SU-DHL-6 (cell line): ENCODE data around the gene NFE2L1.
"Not testable (repeated sequence)": the region's sequence is repeated elsewhere in the genome, so short reads cannot be mapped to it uniquely, and the experiment has no call there.

ENCODE experiments used
- H2AFZ ChIP-seq: fragments of 200-600 bp; sonication (generic); 2 replicates; pipeline ENCODE4 v1.6.1; 2014; ENCODE audit warnings: low read depth, mild to moderate bottlenecking, moderate library complexity, mixed read lengths, antibody characterized with exemption, low read length; ENCODE audit not compliant: severe bottlenecking
- H3F3A ChIP-seq: fragments of 200-600 bp; shearing (Covaris generic); 2 replicates; pipeline ENCODE4 v1.6.0; 2016; ENCODE audit warnings: antibody characterized with exemption, mild to moderate bottlenecking; ENCODE audit not compliant: insufficient read depth
- H3K27ac ChIP-seq: fragments of 200-600 bp; sonication (generic); 2 replicates; pipeline ENCODE4 v1.5.1; 2016; ENCODE audit warnings: low read depth, mild to moderate bottlenecking, low read length, moderate library complexity, mixed read lengths
- H3K27me3 ChIP-seq: fragments of 200-600 bp; sonication (generic), shearing (Covaris generic); 2 replicates; pipeline ENCODE4 v1.6.0; 2014; ENCODE audit warnings: mild to moderate bottlenecking, low read length
- H3K36me3 ChIP-seq: fragments of 200-600 bp; sonication (generic); 2 replicates; pipeline ENCODE4 v1.6.1; 2014; ENCODE audit warnings: mild to moderate bottlenecking, low read length, mixed read lengths
- H3K4me2 ChIP-seq: fragments of 300-600, 200-600 bp; shearing (Covaris generic), sonication (generic); 2 replicates; pipeline ENCODE4 v1.6.0; 2014; ENCODE audit warnings: low read length, low read depth, mild to moderate bottlenecking; ENCODE audit not compliant: poor library complexity, severe bottlenecking
- H3K4me3 ChIP-seq: fragments of 200-600 bp; sonication (generic); 2 replicates; pipeline ENCODE4 v1.5.1; 2014; ENCODE audit warnings: antibody characterized with exemption, low read length, mild to moderate bottlenecking, mixed read lengths; ENCODE audit not compliant: insufficient read depth, poor library complexity, severe bottlenecking
- H3K79me2 ChIP-seq: fragments of 200-600 bp; sonication (generic); 2 replicates; pipeline ENCODE4 v1.6.1; 2014; ENCODE audit warnings: mild to moderate bottlenecking, low read length, moderate library complexity; ENCODE audit not compliant: insufficient read depth
- H3K9ac ChIP-seq: fragments of 200-600 bp; sonication (generic); 2 replicates; pipeline ENCODE4 v1.7.0; 2014; ENCODE audit warnings: mild to moderate bottlenecking, low read length
- H3K9me2 ChIP-seq: fragments of 200-600 bp; sonication (generic); replicated peaks from 2 replicates; pipeline ENCODE4 v1.6.1; 2014; ENCODE audit warnings: low read length; ENCODE audit not compliant: insufficient read depth
- H3K9me3 ChIP-seq: fragments of 200-600 bp; sonication (generic); 2 replicates; pipeline ENCODE4 v1.6.1; 2014; ENCODE audit warnings: low read length, mixed read lengths; ENCODE audit not compliant: insufficient read depth
- H4K20me1 ChIP-seq: fragments of 200-600 bp; sonication (generic); 2 replicates; pipeline ENCODE4 v1.6.1; 2014; ENCODE audit warnings: low read depth, mild to moderate bottlenecking, antibody characterized with exemption, low read length, moderate library complexity, mixed read lengths
- CTCF ChIP-seq: fragments of 200-600 bp; sonication (generic); IDR thresholded peaks from one replicate; pipeline ENCODE4 v1.5.1; 2017; ENCODE audit warnings: antibody characterized with exemption, mild to moderate bottlenecking, low read length, moderate library complexity; ENCODE audit not compliant: insufficient read depth, poor library complexity, severe bottlenecking
- EZH2phosphoT487 ChIP-seq: fragments of 200-600 bp; sonication (generic), shearing (Covaris generic); conservative IDR thresholded peaks from 2 replicates; pipeline ENCODE4 v1.6.1; 2018; ENCODE audit warnings: mild to moderate bottlenecking, antibody characterized with exemption, low read length, moderate library complexity, mixed read lengths

The NFE2L1 gene

GRCh38 chr17:48068491-48068961 is 20.4 kb downstream of the NFE2L1 start:
- no peaks in the 10 kb centered on the region for H3K9me2 ChIP-seq
- H3F3A ChIP-seq: peaks cover 10% of the 10 kb centered on the region; the same call in 1 of the 2 replicates
- no peaks in the 10 kb centered on the region for H4K20me1 ChIP-seq
- no peak overlapping the region for H3K9ac ChIP-seq
- peaks cover 13% of the 10 kb centered on the region for H3K36me3 ChIP-seq
- H3K4me2 ChIP-seq: no peak overlapping the region
- H3K79me2 ChIP-seq: no peaks in the 10 kb centered on the region
- H3K27me3 ChIP-seq: no peaks in the 10 kb centered on the region
- no peak overlapping the region for H3K27ac ChIP-seq
- H2AFZ ChIP-seq: no peak overlapping the region
- H3K9me3 ChIP-seq: no peaks in the 10 kb centered on the region
- H3K4me3 ChIP-seq: no peak overlapping the region
- TF ChIP-seq CTCF (no peak), EZH2phosphoT487 (no peak)

GRCh38 chr17:48070195-48070594 is 22.0 kb downstream of the NFE2L1 start:
- Histone ChIP-seq H4K20me1 (no peaks in the 10 kb centered on the region), H2AFZ (no peak overlapping the region), H3K4me3 (no peak overlapping the region), H3K27me3 (no peaks in the 10 kb centered on the region), H3K9me3 (no peaks in the 10 kb centered on the region), H3K79me2 (no peaks in the 10 kb centered on the region), H3K9ac (no peak overlapping the region), H3K36me3 (peaks cover 13% of the 10 kb centered on the region), H3K4me2 (no peak overlapping the region), H3F3A (peaks cover 5% of the 10 kb centered on the region; the same call in 1 of the 2 replicates), H3K27ac (no peak overlapping the region), H3K9me2 (no peaks in the 10 kb centered on the region)
- TF ChIP-seq EZH2phosphoT487 (no peak), CTCF (no peak)

- no peaks in the 10 kb centered on the region for H3K9me3 ChIP-seq
- no peaks in the 10 kb centered on the region for H4K20me1 ChIP-seq
- H3K4me2 ChIP-seq: no peak overlapping the region
- peaks cover 8% of the 10 kb centered on the region; the same call in 1 of the 2 replicates for H3K36me3 ChIP-seq
- H3F3A ChIP-seq: peaks cover 14% of the 10 kb centered on the region
- H3K4me3 ChIP-seq: no peak overlapping the region
- H3K27ac ChIP-seq: no peak overlapping the region
- no peaks in the 10 kb centered on the region for H3K79me2 ChIP-seq
- TF ChIP-seq CTCF (no peak), EZH2phosphoT487 (no peak)
- H3K9me2 ChIP-seq: no peaks in the 10 kb centered on the region
- H2AFZ ChIP-seq: no peak overlapping the region
- no peak overlapping the region for H3K9ac ChIP-seq
- H3K27me3 ChIP-seq: no peaks in the 10 kb centered on the region
Measured at GRCh38 chr17:48071654-48072053, 23.5 kb downstream of the NFE2L1 start.

- H3K79me2 ChIP-seq, H4K20me1 ChIP-seq, H3K27ac ChIP-seq, H3K4me2 ChIP-seq, H2AFZ ChIP-seq, H3K27me3 ChIP-seq, H3K9me2 ChIP-seq, H3K4me3 ChIP-seq, H3K9ac ChIP-seq, H3K36me3 ChIP-seq, H3K9me3 ChIP-seq: not testable (repeated sequence)
- H3F3A ChIP-seq: peaks cover 14% of the 10 kb centered on the region
Measured at GRCh38 chr17:48072811-48073210, 24.7 kb downstream of the NFE2L1 start.

- H3K9me3 ChIP-seq, H3K27ac ChIP-seq, H3K36me3 ChIP-seq, H4K20me1 ChIP-seq, H3K9me2 ChIP-seq, H3K4me3 ChIP-seq, H3K4me2 ChIP-seq, H2AFZ ChIP-seq, H3K9ac ChIP-seq, H3F3A ChIP-seq, H3K27me3 ChIP-seq: not testable (repeated sequence)
- peaks cover 10% of the 10 kb centered on the region; the same call in 1 of the 2 replicates for H3K79me2 ChIP-seq
Measured at GRCh38 chr17:48073566-48074094, 25.5 kb downstream of the NFE2L1 start.
